Measurements from ENCODE around the gene PRKAA2.

The PRKAA2 gene

DNA sequence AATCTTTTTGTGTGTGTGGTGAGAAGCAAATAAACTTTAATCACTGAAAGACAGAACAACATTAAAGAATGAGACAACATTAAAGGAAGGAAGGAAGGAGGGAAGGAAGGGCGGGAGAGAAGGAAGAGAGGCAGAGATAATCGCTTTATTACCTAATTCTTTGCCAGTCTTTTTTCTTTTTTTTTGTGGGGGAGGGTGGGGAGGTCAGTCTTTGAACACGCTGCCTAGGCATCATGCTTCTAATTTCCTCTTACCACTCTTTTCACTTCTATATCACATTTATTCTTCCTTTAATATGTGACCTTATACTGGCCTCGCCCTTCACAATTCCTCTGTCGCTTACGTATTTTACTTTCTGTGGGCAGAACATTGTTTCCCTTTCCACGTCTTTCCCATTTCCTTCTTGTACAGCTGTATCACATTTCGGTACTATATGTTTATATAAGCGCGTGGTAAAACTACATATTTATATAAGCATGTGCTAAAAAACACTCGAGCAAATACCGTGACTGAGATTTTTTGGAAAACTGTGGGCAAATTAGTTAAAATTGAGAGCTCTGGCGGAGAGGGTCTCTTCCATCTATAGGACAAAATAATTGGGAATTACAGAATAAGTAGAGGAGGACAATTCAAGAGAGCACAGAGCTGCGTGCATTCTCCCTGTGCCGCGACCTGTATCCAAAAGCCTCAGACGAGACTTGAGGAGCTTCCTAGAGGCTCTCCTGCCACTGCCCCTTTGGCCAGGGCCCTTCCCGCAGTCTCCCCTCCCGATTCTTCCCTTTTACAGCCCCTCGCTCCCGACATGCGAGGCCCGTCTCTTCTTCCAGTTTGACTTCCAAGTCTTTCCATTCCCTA, 823 bp upstream of the PRKAA2 start:
- TF ChIP-seq, protein P1, sequence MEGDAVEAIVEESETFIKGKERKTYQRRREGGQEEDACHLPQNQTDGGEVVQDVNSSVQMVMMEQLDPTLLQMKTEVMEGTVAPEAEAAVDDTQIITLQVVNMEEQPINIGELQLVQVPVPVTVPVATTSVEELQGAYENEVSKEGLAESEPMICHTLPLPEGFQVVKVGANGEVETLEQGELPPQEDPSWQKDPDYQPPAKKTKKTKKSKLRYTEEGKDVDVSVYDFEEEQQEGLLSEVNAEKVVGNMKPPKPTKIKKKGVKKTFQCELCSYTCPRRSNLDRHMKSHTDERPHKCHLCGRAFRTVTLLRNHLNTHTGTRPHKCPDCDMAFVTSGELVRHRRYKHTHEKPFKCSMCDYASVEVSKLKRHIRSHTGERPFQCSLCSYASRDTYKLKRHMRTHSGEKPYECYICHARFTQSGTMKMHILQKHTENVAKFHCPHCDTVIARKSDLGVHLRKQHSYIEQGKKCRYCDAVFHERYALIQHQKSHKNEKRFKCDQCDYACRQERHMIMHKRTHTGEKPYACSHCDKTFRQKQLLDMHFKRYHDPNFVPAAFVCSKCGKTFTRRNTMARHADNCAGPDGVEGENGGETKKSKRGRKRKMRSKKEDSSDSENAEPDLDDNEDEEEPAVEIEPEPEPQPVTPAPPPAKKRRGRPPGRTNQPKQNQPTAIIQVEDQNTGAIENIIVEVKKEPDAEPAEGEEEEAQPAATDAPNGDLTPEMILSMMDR (IDR thresholded peaks at IDR 0.05): no peak
- H3K27ac ChIP-seq: peak overlapping the region; percentile 78 to 87
- DNase-seq (ENCODE audit: low spot score): no peak
- peak overlapping the region; percentile 88 for H3K4me3 ChIP-seq

DNA sequence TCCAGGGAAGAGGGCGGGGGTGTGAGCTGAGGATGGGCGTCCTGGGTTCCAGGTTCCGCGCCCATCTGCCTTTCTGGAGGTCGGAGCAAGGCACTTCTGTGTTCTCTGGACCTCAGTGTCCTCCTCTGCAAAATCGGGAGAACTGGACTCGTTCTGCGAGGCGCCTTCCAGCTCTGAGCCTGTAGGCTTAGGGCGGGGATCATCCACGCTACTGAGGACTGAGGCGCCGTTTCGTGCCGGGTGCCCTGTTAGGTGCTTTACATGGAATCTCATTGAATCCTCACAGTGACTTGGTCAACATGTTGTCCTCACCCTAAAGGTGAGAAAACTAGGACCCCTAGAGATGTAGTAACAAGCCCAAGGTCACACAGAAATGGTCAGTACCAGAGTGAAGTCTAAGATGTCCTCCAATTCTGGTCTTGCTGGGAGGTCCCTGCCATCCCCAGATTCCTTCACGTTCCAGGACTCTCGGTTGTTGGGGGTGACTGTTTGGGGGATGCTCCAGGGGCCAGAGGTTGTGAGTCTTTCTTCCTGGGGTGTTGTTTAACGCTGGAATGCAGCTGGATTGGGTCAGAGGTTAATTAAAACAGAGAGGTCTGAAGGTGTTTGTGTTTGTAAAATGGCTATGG, 677 bp downstream of the PRKAA2 start:
- H3K4me3 ChIP-seq: peak overlapping the region; percentile 88
- peak overlapping the region; percentile 78 to 87 for H3K27ac ChIP-seq
- TF ChIP-seq, protein P1 (IDR thresholded peaks at IDR 0.05): no peak
- DNase-seq (ENCODE audit: low spot score): no peak

DNA sequence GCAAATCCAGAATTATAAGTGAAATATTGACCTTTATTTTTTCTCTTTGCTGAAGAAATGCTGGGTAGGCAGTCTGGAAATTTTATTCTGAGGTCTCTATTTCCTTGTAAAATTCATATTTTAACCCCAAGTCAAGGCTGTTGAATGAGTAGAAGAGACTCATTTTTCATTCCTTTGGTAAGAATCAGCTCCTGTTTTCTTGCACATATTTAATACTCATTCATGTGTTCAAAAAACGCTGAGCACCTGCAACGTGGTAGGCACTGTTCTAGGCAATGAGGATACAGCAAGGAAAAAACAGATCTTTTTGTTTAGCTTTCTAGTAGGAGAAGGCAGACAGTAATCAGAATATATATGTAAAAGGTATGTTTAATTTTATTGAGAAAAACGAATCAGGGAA, 1.5 kb downstream of the PRKAA2 start:
- Histone ChIP-seq H3K27ac (no peak overlapping the region), H3K4me3 (peak overlapping the region; percentile 88)
- no peak for DNase-seq (ENCODE audit: low spot score)
- TF ChIP-seq, protein P1 (IDR thresholded peaks at IDR 0.05): no peak

DNA sequence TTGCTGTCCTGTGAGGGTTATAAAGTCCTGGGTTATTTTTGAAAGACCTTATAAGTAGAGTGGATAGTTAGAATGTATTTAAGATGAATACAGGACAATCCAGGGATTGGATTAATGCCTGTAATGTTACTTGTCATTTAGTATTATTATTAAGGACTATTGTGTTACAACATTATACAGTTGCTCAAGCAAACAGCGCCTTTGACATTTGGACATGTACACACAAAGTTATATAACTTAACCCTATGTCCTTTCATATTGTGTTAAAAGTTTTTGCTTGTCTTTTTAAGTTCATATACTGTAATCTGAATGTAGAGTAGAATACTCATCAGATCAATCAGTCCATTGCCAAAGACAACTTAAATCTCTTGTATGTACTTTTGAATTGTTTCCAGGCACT, 2.0 kb downstream of the PRKAA2 start:
- Histone ChIP-seq H3K27ac (no peak overlapping the region), H3K4me3 (no peak overlapping the region)
- no peak for DNase-seq (ENCODE audit: low spot score)
- TF ChIP-seq, protein P1 (IDR thresholded peaks at IDR 0.05): no peak

DNA sequence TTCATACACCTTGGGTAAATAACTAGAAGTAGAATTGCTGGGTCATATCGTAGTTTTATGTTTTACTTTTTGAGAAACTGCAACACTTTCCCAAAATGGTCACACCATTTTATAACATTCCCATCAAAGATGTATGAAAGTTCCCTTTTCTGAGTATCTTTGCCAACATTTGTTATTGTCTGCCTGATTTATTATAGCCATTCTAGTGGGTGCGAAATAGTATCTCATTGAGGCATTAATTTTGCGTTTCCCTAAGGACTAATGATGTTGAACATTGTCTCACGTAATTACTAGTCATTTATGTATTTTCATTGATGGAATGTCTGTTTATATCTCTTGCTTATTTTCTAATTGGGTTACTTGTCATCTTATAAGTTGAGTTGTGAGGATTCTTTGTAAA, 3.4 kb downstream of the PRKAA2 start:
- no peak overlapping the region for H3K27ac ChIP-seq
- DNase-seq (ENCODE audit: low spot score): no peak
- no peak overlapping the region for H3K4me3 ChIP-seq
- TF ChIP-seq, protein P1 (IDR thresholded peaks at IDR 0.05): no peak

DNA sequence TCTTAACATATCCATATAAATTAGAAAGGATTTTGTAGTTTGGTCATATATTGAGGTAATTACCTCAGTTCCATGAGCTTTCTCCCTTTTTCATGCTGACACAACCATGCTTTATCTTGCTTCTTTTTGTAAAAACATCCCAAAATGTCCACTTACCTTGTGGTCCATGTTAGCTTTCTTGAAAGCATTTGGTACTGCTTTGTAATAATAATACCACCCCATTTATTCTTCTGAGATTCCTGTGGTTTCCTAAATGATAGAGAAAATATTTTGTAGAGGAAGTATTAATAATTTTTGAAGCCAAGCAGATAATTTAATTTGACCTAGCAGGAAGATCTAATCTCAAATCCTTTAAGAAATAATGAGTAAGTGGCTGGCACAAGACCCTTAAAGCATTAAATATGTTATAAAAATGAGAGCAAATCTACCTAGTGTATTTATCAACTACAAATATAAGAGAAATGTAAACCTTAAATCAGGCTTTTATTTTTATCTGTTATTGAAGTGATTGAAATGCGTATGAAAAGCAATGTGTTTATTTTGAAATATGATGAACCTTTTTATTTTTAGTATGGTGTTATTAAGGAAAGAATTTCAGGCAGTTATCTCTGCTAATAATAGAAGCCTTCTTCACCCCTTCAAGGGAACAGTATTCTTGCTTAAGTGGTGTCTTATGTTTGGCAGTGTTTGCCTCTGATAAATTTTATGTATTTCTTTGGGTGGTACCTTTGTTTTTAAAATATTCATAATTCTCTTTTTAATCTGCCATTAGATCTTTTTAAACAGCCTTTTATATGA, 9.2 kb downstream of the PRKAA2 start:
- H3K27ac ChIP-seq: peak overlapping the region in 1 of 2 donors; percentile 2
- H3K4me3 ChIP-seq: no peak overlapping the region
- TF ChIP-seq, protein P1 (IDR thresholded peaks at IDR 0.05): no peak
- DNase-seq (ENCODE audit: low spot score): no peak

Data from coronary artery (tissue), 2 donors.